B cell (primary cell): ENCODE data around the gene TEPSIN. TPM values are rescaled to one million over a fixed set of nuclear protein-coding genes. Genes with fewer than 3 reads are reported as not detected.

ENCODE experiments used
- ATAC-seq: fragments of 200-7000 bp; cut with Tn5 transposase; one replicate; pipeline ENCODE4 v1.10.0; 2021; ENCODE audit warnings: low read depth, mild to moderate bottlenecking, moderate number of reproducible peaks, moderate library complexity
- CTCF ChIA-PET: fragments of 350-600 bp; sonication (Branson Sonifier 250); formaldehyde crosslinking; loops from one replicate; lab custom pipeline; 2021; ENCODE audit warnings: antibody characterized with exemption, inconsistent platforms; lab: Charles Lee
- POLR2A ChIA-PET: fragments of 350-600 bp; sonication (Branson Sonifier 250); formaldehyde crosslinking; loops from one replicate; lab custom pipeline; 2021; ENCODE audit warnings: antibody characterized with exemption; lab: Charles Lee
- DNase-seq: peaks from one replicate; pipeline ENCODE4 v3.0.0; 2013
- H2AFZ ChIP-seq: 2 replicates; pipeline ENCODE4 v1.6.1; 2012; ENCODE audit warnings: mild to moderate bottlenecking, low read depth, low read length; ENCODE audit not compliant: insufficient read depth, poor library complexity, severe bottlenecking
- H3K27ac ChIP-seq, 2 donors: 1 replicate in 1 of 2; 2 replicates in 1 of 2; pipeline ENCODE4 v1.5.1; 2012 to 2013; ENCODE audit warnings: low read length in 2 of 2, mild to moderate bottlenecking in 2 of 2, moderate library complexity in 1 of 2
- H3K27me3 ChIP-seq, 4 experiments: fragments of 200-600 bp in 1 of 4; sonication (generic) in 1 of 4; replicated peaks in 1 of 4; 1 replicate in 2 of 4; 2 replicates in 2 of 4; pipeline versions ENCODE4 v1.6.1 to v1.7.0; 2013 to 2016; ENCODE audit warnings: low read length in 3 of 4, mild to moderate bottlenecking in 2 of 4, mixed read lengths in 1 of 4, moderate library complexity in 1 of 4; ENCODE audit not compliant: insufficient read depth in 4 of 4, control insufficient read depth in 3 of 4; ENCODE audit errors: control extremely low read depth in 1 of 4
- H3K36me3 ChIP-seq, 2 experiments: replicated peaks in 1 of 2; 1 replicate in 1 of 2; 2 replicates in 1 of 2; pipeline versions ENCODE4 v1.6.1 to v1.7.1; 2013; ENCODE audit warnings: low read length in 1 of 2; ENCODE audit not compliant: insufficient read depth in 2 of 2, control insufficient read depth in 1 of 2; ENCODE audit errors: control extremely low read depth in 1 of 2, extremely low read depth in 1 of 2
- H3K4me1 ChIP-seq, 2 donors: fragments of 200-600 bp in 1 of 2; sonication (generic) in 1 of 2; 1 replicate in 1 of 2; 2 replicates in 1 of 2; pipeline versions ENCODE4 v1.5.1 to v1.6.1; 2013 to 2017; ENCODE audit warnings: low read length in 2 of 2; ENCODE audit not compliant: control insufficient read depth in 2 of 2, insufficient read depth in 2 of 2
- H3K4me2 ChIP-seq: replicated peaks from 2 replicates; pipeline ENCODE3; 2012; ENCODE audit warnings: mild to moderate bottlenecking, low read depth, low read length; ENCODE audit not compliant: poor library complexity, severe bottlenecking
- H3K4me3 ChIP-seq, 5 experiments: fragments of 200-600 bp in 1 of 5; sonication (generic) in 1 of 5; 1 replicate in 3 of 5; 2 replicates in 2 of 5; pipeline versions ENCODE4 v1.5.1 to v1.7.0; 2011 to 2016; ENCODE audit warnings: low read length in 4 of 5, mild to moderate bottlenecking in 4 of 5, low read depth in 2 of 5, control low read depth in 1 of 5, moderate library complexity in 1 of 5; ENCODE audit not compliant: insufficient read depth in 1 of 5; ENCODE audit errors: control extremely low read depth in 1 of 5, extremely low read depth in 1 of 5
- H3K79me2 ChIP-seq: fragments of 200-600 bp; sonication (generic); one replicate; pipeline ENCODE4 v1.6.0; 2016; ENCODE audit warnings: low read length; ENCODE audit not compliant: control insufficient read depth, insufficient read depth
- H3K9ac ChIP-seq: fragments of 200-600 bp; sonication (generic); 2 replicates; pipeline ENCODE4 v1.6.1; 2017; ENCODE audit warnings: mild to moderate bottlenecking, low read length, moderate library complexity
- H3K9me3 ChIP-seq, 3 donors: one replicate each; pipeline versions ENCODE4 v1.6.1 to v1.7.1; 2013; ENCODE audit warnings: low read length in 2 of 3; ENCODE audit not compliant: control insufficient read depth in 2 of 3, insufficient read depth in 1 of 3; ENCODE audit errors: control extremely low read depth in 1 of 3
- H4K20me1 ChIP-seq: 2 replicates; pipeline ENCODE4 v1.6.0; 2012; ENCODE audit warnings: mild to moderate bottlenecking, low read length; ENCODE audit not compliant: insufficient read depth, control insufficient read depth, poor library complexity, severe bottlenecking
- H3K27ac Mint-ChIP-seq: one replicate; pipeline ENCODE4 v1.8.0; 2021; ENCODE audit warnings: mixed read lengths
- H3K27me3 Mint-ChIP-seq: one replicate; pipeline ENCODE4 v1.8.0; 2021; ENCODE audit warnings: mixed read lengths
- H3K4me1 Mint-ChIP-seq: one replicate; pipeline ENCODE4 v1.8.0; 2021; ENCODE audit warnings: mixed read lengths
- H3K4me3 Mint-ChIP-seq: one replicate; pipeline ENCODE4 v1.8.0; 2021; ENCODE audit warnings: mixed read lengths
- H3K9me3 Mint-ChIP-seq: one replicate; pipeline ENCODE4 v1.8.0; 2022; ENCODE audit warnings: mixed read lengths; ENCODE audit not compliant: insufficient read depth
- EZH2 ChIP-seq: IDR thresholded peaks from 2 replicates; pipeline ENCODE4 v1.6.1; 2012; ENCODE audit warnings: borderline replicate concordance, low read depth, mild to moderate bottlenecking, moderate library complexity, low read length; ENCODE audit not compliant: insufficient read depth, poor library complexity, severe bottlenecking
- WGBS: methylation state at CpG from one replicate; pipeline ENCODE4 v1.1.5; 2013; ENCODE audit warnings: missing lambda C conversion rate; ENCODE audit not compliant: insufficient coverage; 5-methylcytosine and 5-hydroxymethylcytosine counted together
- intact Hi-C: fragments of 100-400 bp; cut with micrococcal nuclease; formaldehyde crosslinking; loops from one replicate; pipeline ENCODE4 v1.10.0; 2022
- polyA plus RNA-seq: library from polyadenylated mRNA; depleted of rRNA; stranded (reverse); fragments of >200 nt; gene quantifications from 2 replicates; pipeline ENCODE4 v1.2.3, GENCODE V29; 2012
- total RNA-seq, 2 donors: library from RNA; stranded (reverse); fragments of 120-200 nt in 1 of 2; gene quantifications; 1 replicate in 1 of 2; 2 replicates in 1 of 2; pipeline versions ENCODE4 v1.2.3 to v1.2.4, GENCODE V29; 2013 to 2022
- TF ChIP-seq, protein P1 (sequence below): fragments of 200-600 bp; IDR thresholded peaks from one replicate; pipeline ENCODE4 v1.8.0; 2022; ENCODE audit warnings: antibody characterized with exemption, mild to moderate bottlenecking

TEPSIN gene
- total and polyA plus RNA-seq, 2 donors (not counting 1 experiment from before 2014, with no cell fraction given), result 180 to 273 TPM

GRCh38 chr17:81209141-81209540 lies 29.7 kb downstream of the TEPSIN start:
- ATAC-seq, result no peak
- Mint-ChIP-seq H3K4me1 (peaks cover 12% of the 10 kb centered on the region), H3K9me3 (no peaks in the 10 kb centered on the region), H3K4me3 (no peak overlapping the region), H3K27ac (no peak overlapping the region), H3K27me3 (no peaks in the 10 kb centered on the region)
- H3K36me3 ChIP-seq, result peaks cover 0 to 10% of the 10 kb centered on the region in 2 experiments
- WGBS, result 99% methylated on average over 14 of the region's 16 CpGs
- intact Hi-C loops, result no loop called here
- no peaks in the 10 kb centered on the region for H4K20me1 ChIP-seq
- no peak for TF ChIP-seq EZH2
- TF ChIP-seq, protein P1, sequence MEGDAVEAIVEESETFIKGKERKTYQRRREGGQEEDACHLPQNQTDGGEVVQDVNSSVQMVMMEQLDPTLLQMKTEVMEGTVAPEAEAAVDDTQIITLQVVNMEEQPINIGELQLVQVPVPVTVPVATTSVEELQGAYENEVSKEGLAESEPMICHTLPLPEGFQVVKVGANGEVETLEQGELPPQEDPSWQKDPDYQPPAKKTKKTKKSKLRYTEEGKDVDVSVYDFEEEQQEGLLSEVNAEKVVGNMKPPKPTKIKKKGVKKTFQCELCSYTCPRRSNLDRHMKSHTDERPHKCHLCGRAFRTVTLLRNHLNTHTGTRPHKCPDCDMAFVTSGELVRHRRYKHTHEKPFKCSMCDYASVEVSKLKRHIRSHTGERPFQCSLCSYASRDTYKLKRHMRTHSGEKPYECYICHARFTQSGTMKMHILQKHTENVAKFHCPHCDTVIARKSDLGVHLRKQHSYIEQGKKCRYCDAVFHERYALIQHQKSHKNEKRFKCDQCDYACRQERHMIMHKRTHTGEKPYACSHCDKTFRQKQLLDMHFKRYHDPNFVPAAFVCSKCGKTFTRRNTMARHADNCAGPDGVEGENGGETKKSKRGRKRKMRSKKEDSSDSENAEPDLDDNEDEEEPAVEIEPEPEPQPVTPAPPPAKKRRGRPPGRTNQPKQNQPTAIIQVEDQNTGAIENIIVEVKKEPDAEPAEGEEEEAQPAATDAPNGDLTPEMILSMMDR, result no peak
- H3K4me1 ChIP-seq, result peaks cover 3% of the 10 kb centered on the region in 2 donors
- H2AFZ ChIP-seq, result no peak overlapping the region
- no peak overlapping the region for H3K9ac ChIP-seq
- CTCF ChIA-PET, result no interaction called here
- H3K79me2 ChIP-seq, result peaks cover 22% of the 10 kb centered on the region
- H3K4me3 ChIP-seq, result no peak overlapping the region
- POLR2A ChIA-PET, result interaction anchor here (0.5 kb wide), 1 partner anchor 57 kb away, joined by 4 read pairs; no protein-coding TSS in a partner anchor
- H3K27ac ChIP-seq, result no peak overlapping the region
- H3K9me3 ChIP-seq, result no peaks in the 10 kb centered on the region
- H3K27me3 ChIP-seq, result no peaks in the 10 kb centered on the region
- H3K4me2 ChIP-seq, result no peak overlapping the region
- DNase-seq, result no peak

DNA sequence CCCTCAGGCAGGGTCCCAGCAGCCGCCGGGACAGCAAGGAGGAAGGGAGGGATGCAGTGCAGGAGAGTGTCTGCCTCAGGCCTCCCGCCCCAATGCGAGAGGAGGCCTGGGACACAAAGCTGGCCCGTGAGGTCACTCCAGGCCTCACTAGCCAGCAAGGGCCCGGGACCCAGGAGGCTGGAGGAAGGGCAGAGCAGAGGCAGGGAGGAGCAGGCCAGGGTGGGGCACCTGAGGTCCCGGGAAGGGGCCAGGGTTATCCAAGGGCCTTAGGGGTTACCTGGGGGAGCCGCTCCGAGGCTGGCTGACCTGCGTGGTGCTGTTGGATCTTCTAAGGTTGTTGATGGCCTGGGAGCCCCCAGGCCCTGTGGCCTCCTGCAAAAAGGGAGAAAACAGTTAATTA lies 30.2 kb downstream of the TEPSIN start:
- CTCF ChIA-PET, result no interaction called here
- H4K20me1 ChIP-seq, result no peaks in the 10 kb centered on the region
- Mint-ChIP-seq H3K4me1 (peaks cover 11% of the 10 kb centered on the region), H3K4me3 (no peak overlapping the region), H3K27me3 (no peaks in the 10 kb centered on the region), H3K9me3 (no peaks in the 10 kb centered on the region), H3K27ac (no peak overlapping the region)
- H3K4me2 ChIP-seq, result no peak overlapping the region
- H3K9ac ChIP-seq, result no peak overlapping the region
- H3K27me3 ChIP-seq, result no peaks in the 10 kb centered on the region
- TF ChIP-seq, protein P1, result no peak
- TF ChIP-seq EZH2, result no peak
- peaks cover 22% of the 10 kb centered on the region for H3K79me2 ChIP-seq
- no peak overlapping the region for H3K27ac ChIP-seq
- H2AFZ ChIP-seq, result no peak overlapping the region
- ATAC-seq (no peak), DNase-seq (no peak)
- H3K36me3 ChIP-seq, result peaks cover 0 to 10% of the 10 kb centered on the region in 2 experiments
- H3K4me3 ChIP-seq, result no peak overlapping the region
- H3K9me3 ChIP-seq, result no peaks in the 10 kb centered on the region
- H3K4me1 ChIP-seq, result peaks cover 3% of the 10 kb centered on the region in 2 donors
- intact Hi-C loops, result no loop called here
- POLR2A ChIA-PET, result interaction anchor here (0.5 kb wide), 1 partner anchor 56 kb away, joined by 4 read pairs; no protein-coding TSS in a partner anchor
- 98% methylated on average over 10 of the region's 10 CpGs for WGBS
